GM06990 (cell line): ENCODE results near the gene KLHL4.
"Not testable (repeated sequence)": the region's sequence is repeated elsewhere in the genome, so short reads cannot be mapped to it uniquely, and the experiment has no call there.

Experiments used
- DNase-seq: peaks from one replicate; pipeline ENCODE4 v3.0.0-alpha.2; 2011; ENCODE audit not compliant: insufficient read length; ENCODE audit errors: extremely low read depth
- H3K27me3 ChIP-seq: replicated peaks from 2 replicates; pipeline ENCODE4 v1.6.0; 2011; ENCODE audit warnings: low read length; ENCODE audit not compliant: control insufficient read depth, insufficient read depth
- H3K36me3 ChIP-seq: 2 replicates; pipeline ENCODE4 v1.5.1; 2011; ENCODE audit warnings: low read length; ENCODE audit not compliant: control insufficient read depth, insufficient read depth
- H3K4me3 ChIP-seq: replicated peaks from 2 replicates; pipeline ENCODE4 v1.5.1; 2011; ENCODE audit warnings: low read depth, mild to moderate bottlenecking, control low read depth, low read length
- TF ChIP-seq, protein P1 (sequence below): IDR thresholded peaks from 2 replicates; pipeline ENCODE4 v1.5.1; 2011; ENCODE audit warnings: low read length, control low read depth, mild to moderate bottlenecking, inconsistent platforms; ENCODE audit not compliant: insufficient read depth, poor library complexity, severe bottlenecking

Gene KLHL4

DNA sequence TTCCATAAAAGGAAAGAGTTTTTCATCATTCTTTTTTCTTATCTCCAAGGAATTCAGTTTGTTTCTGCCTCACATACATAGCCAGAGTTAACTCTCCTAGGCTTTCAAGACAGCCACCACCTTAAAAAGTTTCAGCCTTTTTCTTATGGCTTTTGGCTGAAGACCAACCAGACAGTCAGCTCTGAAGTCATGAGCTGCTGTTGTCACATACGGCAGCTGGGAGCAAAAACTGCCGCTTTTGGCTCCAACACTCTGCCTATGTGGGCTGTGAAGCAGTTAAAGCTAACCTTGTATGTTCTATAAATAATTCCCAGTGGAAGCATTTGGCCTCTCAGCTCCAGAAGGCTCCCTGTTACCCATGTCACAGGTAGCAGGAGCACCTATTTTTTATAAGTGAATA is 104.1 kb downstream of the KLHL4 start:
- Histone ChIP-seq H3K27me3 (no peaks in the 10 kb centered on the region), H3K36me3 (no peaks in the 10 kb centered on the region), H3K4me3 (no peak overlapping the region)
- TF ChIP-seq, protein P1, sequence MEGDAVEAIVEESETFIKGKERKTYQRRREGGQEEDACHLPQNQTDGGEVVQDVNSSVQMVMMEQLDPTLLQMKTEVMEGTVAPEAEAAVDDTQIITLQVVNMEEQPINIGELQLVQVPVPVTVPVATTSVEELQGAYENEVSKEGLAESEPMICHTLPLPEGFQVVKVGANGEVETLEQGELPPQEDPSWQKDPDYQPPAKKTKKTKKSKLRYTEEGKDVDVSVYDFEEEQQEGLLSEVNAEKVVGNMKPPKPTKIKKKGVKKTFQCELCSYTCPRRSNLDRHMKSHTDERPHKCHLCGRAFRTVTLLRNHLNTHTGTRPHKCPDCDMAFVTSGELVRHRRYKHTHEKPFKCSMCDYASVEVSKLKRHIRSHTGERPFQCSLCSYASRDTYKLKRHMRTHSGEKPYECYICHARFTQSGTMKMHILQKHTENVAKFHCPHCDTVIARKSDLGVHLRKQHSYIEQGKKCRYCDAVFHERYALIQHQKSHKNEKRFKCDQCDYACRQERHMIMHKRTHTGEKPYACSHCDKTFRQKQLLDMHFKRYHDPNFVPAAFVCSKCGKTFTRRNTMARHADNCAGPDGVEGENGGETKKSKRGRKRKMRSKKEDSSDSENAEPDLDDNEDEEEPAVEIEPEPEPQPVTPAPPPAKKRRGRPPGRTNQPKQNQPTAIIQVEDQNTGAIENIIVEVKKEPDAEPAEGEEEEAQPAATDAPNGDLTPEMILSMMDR, result no peak
- no peak for DNase-seq

GRCh38 chrX:87626996-87627395 is 109.4 kb downstream of the KLHL4 start:
- Histone ChIP-seq H3K36me3 (no peaks in the 10 kb centered on the region), H3K27me3 (no peaks in the 10 kb centered on the region), H3K4me3 (no peak overlapping the region)
- TF ChIP-seq, protein P1, result no peak
- no peak for DNase-seq

DNA sequence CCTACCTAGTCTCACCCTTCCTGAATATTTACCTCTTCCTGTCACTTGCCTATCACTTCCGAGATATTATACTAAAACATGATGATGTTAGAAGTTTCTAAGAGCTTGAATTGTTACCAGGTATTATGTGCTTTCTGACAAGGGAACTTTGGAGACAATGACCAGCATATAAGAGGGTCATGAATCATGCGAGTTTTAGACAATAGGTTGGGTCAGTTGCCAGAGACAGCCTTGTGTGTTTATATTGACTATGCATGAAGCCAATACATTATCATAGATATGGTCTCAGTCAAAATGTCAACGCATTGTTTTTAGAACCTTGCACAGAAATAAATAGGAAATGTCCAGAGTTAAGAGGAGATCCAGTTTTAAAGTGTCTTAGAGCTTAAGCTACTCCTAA is 116.8 kb downstream of the KLHL4 start:
- Histone ChIP-seq H3K36me3 (no peaks in the 10 kb centered on the region), H3K27me3 (no peaks in the 10 kb centered on the region), H3K4me3 (no peak overlapping the region)
- no peak for DNase-seq
- TF ChIP-seq, protein P1, result no peak

DNA sequence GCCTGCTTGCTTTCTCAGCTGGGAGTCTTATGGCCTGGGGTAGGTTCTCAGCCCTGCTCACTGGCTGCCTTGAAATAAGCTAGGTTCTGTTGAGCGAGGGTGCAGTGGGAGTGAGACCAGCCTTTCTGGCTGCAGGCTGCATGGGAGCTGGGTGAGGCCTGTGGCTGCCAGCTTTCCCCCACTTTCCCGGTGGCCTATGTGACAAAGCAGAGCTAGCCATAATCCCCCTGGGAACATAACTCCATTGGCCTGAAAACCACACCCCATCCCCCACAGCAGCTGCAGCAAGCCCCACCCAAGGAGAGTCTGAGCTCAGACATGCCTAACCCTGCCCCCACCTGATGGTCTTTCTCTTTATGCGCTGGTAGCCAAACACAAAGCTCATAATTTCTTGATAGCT is 118.9 kb downstream of the KLHL4 start:
- no peaks in the 10 kb centered on the region for H3K36me3 ChIP-seq
- H3K27me3 ChIP-seq, result no peaks in the 10 kb centered on the region
- TF ChIP-seq, protein P1, result no peak
- no peak for DNase-seq
- H3K4me3 ChIP-seq, result no peak overlapping the region

GRCh38 chrX:87641439-87641838 is 123.8 kb downstream of the KLHL4 start:
- not testable (repeated sequence) for H3K27me3 ChIP-seq, H3K36me3 ChIP-seq, DNase-seq, H3K4me3 ChIP-seq

DNA sequence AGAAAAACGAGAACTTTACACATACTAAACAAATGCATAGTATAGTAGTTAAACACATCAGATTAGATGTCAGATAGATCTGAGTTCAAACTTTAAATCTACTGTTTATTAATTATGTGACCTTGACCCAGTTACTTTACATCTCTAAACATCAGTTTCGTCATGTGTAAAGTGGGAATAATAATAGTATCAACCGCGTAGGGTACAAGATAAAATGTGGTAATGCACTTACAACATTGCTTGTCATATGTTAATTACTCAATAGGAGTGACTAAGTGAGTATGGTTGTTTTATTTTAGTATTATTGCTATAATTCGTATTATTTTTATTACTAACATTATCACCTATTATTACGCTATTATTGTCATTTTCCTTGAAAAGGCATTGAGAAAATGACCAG is 144.2 kb downstream of the KLHL4 start:
- TF ChIP-seq, protein P1, result no peak
- Histone ChIP-seq H3K36me3 (no peaks in the 10 kb centered on the region), H3K4me3 (no peak overlapping the region), H3K27me3 (no peaks in the 10 kb centered on the region)
- DNase-seq, result no peak

- H3K36me3 ChIP-seq, result no peaks in the 10 kb centered on the region
- TF ChIP-seq, protein P1, result no peak
- H3K27me3 ChIP-seq, result no peaks in the 10 kb centered on the region
- DNase-seq, result no peak
- no peak overlapping the region for H3K4me3 ChIP-seq
These were observed 145.8 kb downstream of the KLHL4 start for GRCh38 chrX:87663421-87663820.
